HTERT RPE-1 (cell line): Measurements from ENCODE around the gene C2CD4C.
"Not testable (repeated sequence)": the region's sequence is repeated elsewhere in the genome, so short reads cannot be mapped to it uniquely, and the experiment has no call there.

Experiments
- in situ Hi-C: fragments of 300-500 bp; cut with MboI; formaldehyde crosslinking; loops from 4 replicates; pipeline ENCODE4 v1.14.3; 2020; ENCODE audit warnings: low sequenced_read_pairs

C2CD4C gene

GRCh38 chr19:418761-419671, 10.1 kb upstream of the C2CD4C start:
- in situ Hi-C loops = no loop called here

- in situ Hi-C loops = no loop called here
Measured at GRCh38 chr19:416416-416815, 7.5 kb upstream of the C2CD4C start.

- in situ Hi-C loops = no loop called here
Measured at GRCh38 chr19:415292-415691, 6.3 kb upstream of the C2CD4C start.

GRCh38 chr19:413756-414420, 4.9 kb upstream of the C2CD4C start:
- in situ Hi-C loops = no loop called here

- in situ Hi-C loops = no loop called here
Measured at GRCh38 chr19:412356-413355, 3.7 kb upstream of the C2CD4C start.

GRCh38 chr19:411723-412355, 2.9 kb upstream of the C2CD4C start:
- in situ Hi-C loops = no loop called here

GRCh38 chr19:411121-411722, 2.3 kb upstream of the C2CD4C start:
- in situ Hi-C loops = not testable (repeated sequence)

- in situ Hi-C loops = no loop called here
Measured at GRCh38 chr19:410243-410781, 1.4 kb upstream of the C2CD4C start.

- in situ Hi-C loops = no loop called here
Measured at GRCh38 chr19:409516-410242, 732 bp upstream of the C2CD4C start.

GRCh38 chr19:408441-408901, 476 bp downstream of the C2CD4C start:
- in situ Hi-C loops = no loop called here

GRCh38 chr19:407511-408440, 1.2 kb downstream of the C2CD4C start:
- in situ Hi-C loops = no loop called here

- in situ Hi-C loops = no loop called here
Measured at GRCh38 chr19:406971-407510, 1.9 kb downstream of the C2CD4C start.

GRCh38 chr19:406135-406781, 2.7 kb downstream of the C2CD4C start:
- in situ Hi-C loops = no loop called here

- in situ Hi-C loops = no loop called here
Measured at GRCh38 chr19:405121-405965, 3.6 kb downstream of the C2CD4C start.

GRCh38 chr19:403221-404027, 5.5 kb downstream of the C2CD4C start:
- in situ Hi-C loops = no loop called here
